Gastroesophageal sphincter (tissue), 4 donors: ENCODE measurements around the gene BRMS1. TPM values are rescaled to one million over a fixed set of nuclear protein-coding genes. Genes with fewer than 3 reads are reported as not detected.
"Not testable (repeated sequence)": the region's sequence is repeated elsewhere in the genome, so short reads cannot be mapped to it uniquely, and the experiment has no call there.

Source experiments
- ATAC-seq: fragments of 150-250 bp; one replicate; pipeline ENCODE4 v1.9.1; 2016; ENCODE audit warnings: mild to moderate bottlenecking, moderate library complexity
- H3K27ac ChIP-seq, 4 donors: fragments of 200-600 bp; sonication (generic) in 3 of 4; 1 replicate in 3 of 4; 2 replicates in 1 of 4; pipeline ENCODE4 v1.5.1; 2016 to 2019
- H3K27me3 ChIP-seq: fragments of 200-600 bp; sonication (generic); one replicate; pipeline ENCODE4 v1.5.1; 2019
- H3K36me3 ChIP-seq, 2 donors: fragments of 200-600 bp; sonication (generic); one replicate each; pipeline ENCODE4 v1.5.1; 2019; ENCODE audit warnings: control low read depth in 1 of 2
- H3K4me1 ChIP-seq, 3 donors: fragments of 200-600 bp; sonication (generic); 1 replicate in 2 of 3; 2 replicates in 1 of 3; pipeline ENCODE4 v1.5.1; 2016 to 2019; ENCODE audit warnings: control low read depth in 2 of 3
- H3K4me3 ChIP-seq, 2 donors: fragments of 200-600 bp; sonication (generic); one replicate each; pipeline ENCODE4 v1.5.1; 2019; ENCODE audit warnings: mild to moderate bottlenecking in 1 of 2, moderate library complexity in 1 of 2
- H3K9me3 ChIP-seq, 3 donors: fragments of 200-600 bp; sonication (generic); one replicate each; pipeline ENCODE4 v1.5.1; 2017 to 2019; ENCODE audit warnings: control low read depth in 2 of 3
- EP300 ChIP-seq: sonication (generic); formaldehyde crosslinking; IDR thresholded peaks from one replicate; pipeline ENCODE4 v1.6.1; 2017; ENCODE audit warnings: antibody characterized with exemption, mild to moderate bottlenecking
- POLR2A ChIP-seq, 2 donors: fragments of 450-650 bp; IDR thresholded peaks; one replicate each; pipeline ENCODE4 v1.6.1; 2017; ENCODE audit warnings: antibody characterized with exemption in 2 of 2, mild to moderate bottlenecking in 2 of 2, moderate library complexity in 1 of 2
- POLR2AphosphoS5 ChIP-seq: sonication (generic); formaldehyde crosslinking; IDR thresholded peaks from one replicate; pipeline ENCODE4 v1.6.1; 2017; ENCODE audit warnings: antibody characterized with exemption
- WGBS, 2 donors: methylation state at CpG; one replicate each; pipeline ENCODE4 v1.1.5; 2018; ENCODE audit warnings: low coverage in 1 of 2; 5-methylcytosine and 5-hydroxymethylcytosine counted together
- total RNA-seq, 4 donors: library from RNA; depleted of rRNA; stranded (reverse); fragments of >200 nt; gene quantifications; one replicate each; pipeline ENCODE4 v1.1.0, GENCODE V29; 2016
- TF ChIP-seq, protein P1 (sequence below), 4 experiments: fragments of 200-600 bp in 2 of 4; fragments of 450-650 bp in 2 of 4; sonication (generic) in 1 of 4; IDR thresholded peaks; one replicate each; pipeline ENCODE4 v1.5.1; 2017 to 2019; ENCODE audit warnings: antibody characterized with exemption in 4 of 4, mild to moderate bottlenecking in 2 of 4, moderate library complexity in 2 of 4

Gene BRMS1
- total RNA-seq, 4 donors from 2014 or later: 26.6 to 44.2 (median 35.5) TPM

DNA sequence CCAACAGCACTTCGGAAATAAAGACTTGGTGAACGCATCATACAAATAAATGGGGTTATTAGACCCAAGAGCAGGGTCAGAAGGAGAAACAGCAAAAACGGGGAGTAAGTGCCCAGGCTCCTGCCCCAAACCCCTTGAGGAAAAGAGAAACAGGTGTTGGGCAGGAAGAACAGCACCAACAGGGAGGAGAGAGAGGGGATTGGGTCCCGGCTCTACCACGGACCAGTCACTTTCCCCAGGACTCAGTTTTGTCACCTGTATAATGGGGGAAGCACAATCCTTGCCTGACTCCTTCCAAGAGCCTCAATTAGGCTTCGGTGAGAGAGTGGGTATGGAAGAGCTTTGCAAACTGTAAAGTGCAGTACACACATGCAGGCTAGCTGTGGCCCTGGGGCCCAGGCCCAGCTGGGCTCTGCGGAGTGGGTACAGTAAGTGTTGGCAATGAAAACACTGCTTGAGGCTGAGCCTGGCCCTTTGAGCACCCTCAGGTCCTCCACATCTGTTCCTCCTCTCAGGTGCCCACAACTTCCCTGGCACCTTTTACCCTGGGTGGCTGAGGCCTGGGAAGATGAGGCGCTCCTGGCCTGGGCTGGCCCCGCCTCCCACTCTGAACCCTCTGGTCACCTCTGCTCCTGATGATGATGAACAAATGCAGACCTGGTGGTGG lies 17.7 kb upstream of the BRMS1 start:
- TF ChIP-seq, protein P1, sequence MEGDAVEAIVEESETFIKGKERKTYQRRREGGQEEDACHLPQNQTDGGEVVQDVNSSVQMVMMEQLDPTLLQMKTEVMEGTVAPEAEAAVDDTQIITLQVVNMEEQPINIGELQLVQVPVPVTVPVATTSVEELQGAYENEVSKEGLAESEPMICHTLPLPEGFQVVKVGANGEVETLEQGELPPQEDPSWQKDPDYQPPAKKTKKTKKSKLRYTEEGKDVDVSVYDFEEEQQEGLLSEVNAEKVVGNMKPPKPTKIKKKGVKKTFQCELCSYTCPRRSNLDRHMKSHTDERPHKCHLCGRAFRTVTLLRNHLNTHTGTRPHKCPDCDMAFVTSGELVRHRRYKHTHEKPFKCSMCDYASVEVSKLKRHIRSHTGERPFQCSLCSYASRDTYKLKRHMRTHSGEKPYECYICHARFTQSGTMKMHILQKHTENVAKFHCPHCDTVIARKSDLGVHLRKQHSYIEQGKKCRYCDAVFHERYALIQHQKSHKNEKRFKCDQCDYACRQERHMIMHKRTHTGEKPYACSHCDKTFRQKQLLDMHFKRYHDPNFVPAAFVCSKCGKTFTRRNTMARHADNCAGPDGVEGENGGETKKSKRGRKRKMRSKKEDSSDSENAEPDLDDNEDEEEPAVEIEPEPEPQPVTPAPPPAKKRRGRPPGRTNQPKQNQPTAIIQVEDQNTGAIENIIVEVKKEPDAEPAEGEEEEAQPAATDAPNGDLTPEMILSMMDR (IDR thresholded peaks at IDR 0.05): no peak
- no peak for TF ChIP-seq POLR2AphosphoS5
- Histone ChIP-seq H3K4me3 (no peak overlapping the region), H3K36me3 (no peaks in the 10 kb centered on the region), H3K4me1 (no peaks in the 10 kb centered on the region), H3K9me3 (no peaks in the 10 kb centered on the region), H3K27ac (no peak overlapping the region), H3K27me3 (no peaks in the 10 kb centered on the region)
- ATAC-seq: no peak
- 75 to 92% methylated on average over 2 to 4 of the region's 9 CpGs for WGBS, 2 donors

DNA sequence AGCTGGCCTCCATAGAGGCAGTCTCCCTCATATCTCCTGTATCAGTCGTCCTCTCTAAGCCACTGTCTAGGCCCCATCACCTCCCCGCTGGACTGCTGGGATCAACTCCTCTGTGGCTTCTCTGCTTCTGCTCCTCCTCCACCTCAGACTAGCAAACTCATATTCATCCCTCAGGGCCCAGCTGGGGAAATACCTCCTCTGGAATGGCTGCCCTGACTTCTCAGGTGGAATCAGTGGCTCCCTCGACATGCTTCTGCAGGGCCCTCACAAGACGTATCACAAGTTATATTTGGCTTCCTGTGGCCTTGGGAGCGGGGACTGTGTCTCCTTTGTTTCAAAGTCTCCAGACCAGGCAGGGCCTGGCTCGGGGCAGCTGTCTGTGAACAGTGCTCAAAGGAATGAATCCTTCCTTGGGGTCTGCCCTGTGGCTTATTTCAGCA lies 16.6 kb upstream of the BRMS1 start:
- no peaks in the 10 kb centered on the region for H3K9me3 ChIP-seq
- H3K36me3 ChIP-seq: no peaks in the 10 kb centered on the region
- H3K27me3 ChIP-seq: no peaks in the 10 kb centered on the region
- no peak overlapping the region for H3K4me3 ChIP-seq
- ATAC-seq: no peak
- TF ChIP-seq, protein P1 (IDR thresholded peaks at IDR 0.05): no peak
- TF ChIP-seq EP300 (no peak), POLR2A (IDR thresholded peaks at IDR 0.05) (no peak), POLR2AphosphoS5 (no peak)
- H3K4me1 ChIP-seq: no peaks in the 10 kb centered on the region
- no peak overlapping the region for H3K27ac ChIP-seq
- 88% methylated on average over 3 of the region's 6 CpGs; no CpG with 5 or more reads in 1 of the 2 donors for WGBS, 2 donors

DNA sequence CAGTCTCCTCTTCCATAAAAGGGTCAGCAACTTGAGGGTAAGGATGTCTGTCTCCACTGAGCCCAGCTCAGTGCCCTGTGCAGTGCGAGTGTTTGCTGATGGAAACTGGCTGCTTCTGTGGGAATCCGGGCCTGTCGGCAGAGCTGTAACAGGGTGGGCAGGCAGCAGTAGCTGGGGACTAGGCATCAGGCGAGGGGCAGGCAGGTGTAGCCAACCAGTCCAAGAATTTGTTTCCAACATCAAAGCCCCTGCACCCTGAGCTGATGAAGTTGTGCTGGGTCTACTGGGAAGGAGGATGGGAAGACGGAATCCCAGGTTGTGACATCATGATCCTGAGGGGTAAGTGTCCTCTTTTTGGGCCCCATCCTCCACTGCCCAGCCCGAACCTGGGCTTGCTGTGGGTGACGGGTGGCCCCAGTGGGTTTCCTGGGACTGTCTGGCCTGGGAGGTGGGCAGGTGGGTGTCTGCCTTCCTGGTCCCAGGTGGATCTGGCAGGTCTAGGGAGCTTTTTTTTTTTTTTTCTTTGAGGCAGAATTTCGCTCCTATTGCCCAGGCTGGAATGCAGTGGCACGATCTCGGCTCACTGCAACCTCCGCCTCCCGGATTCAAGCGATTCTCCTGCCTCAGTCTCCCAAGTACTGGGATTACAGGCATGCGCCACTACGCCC lies 15.6 kb upstream of the BRMS1 start:
- Histone ChIP-seq H3K27me3 (no peaks in the 10 kb centered on the region), H3K4me1 (no peaks in the 10 kb centered on the region), H3K9me3 (no peaks in the 10 kb centered on the region), H3K4me3 (no peak overlapping the region), H3K36me3 (no peaks in the 10 kb centered on the region), H3K27ac (no peak overlapping the region)
- TF ChIP-seq POLR2A (IDR thresholded peaks at IDR 0.05) (no peak), POLR2AphosphoS5 (no peak), EP300 (no peak)
- TF ChIP-seq, protein P1 (IDR thresholded peaks at IDR 0.05): no peak
- ATAC-seq: no peak
- WGBS, 2 donors: 84 to 100% methylated on average over 2 to 8 of the region's 15 CpGs

DNA sequence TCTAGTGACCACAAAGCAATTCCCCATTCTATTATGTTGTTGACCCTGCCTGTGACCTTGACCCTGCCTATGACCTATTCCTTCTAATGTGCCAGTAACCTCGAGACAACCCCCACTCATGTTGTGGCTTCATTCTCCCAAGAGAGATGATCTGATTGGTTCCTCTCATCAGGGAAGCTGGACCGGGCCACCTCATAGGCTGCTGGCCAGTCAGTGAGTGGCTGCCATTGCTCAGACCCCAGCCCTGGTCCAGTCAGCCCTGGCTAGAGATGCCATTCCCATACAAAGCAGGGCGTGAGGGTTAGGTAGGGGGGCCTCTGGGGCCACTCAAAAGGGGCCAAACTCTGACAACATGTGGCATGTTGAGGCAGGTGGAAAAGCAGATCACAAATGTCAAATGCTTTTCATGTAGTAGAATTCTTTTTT lies 14.8 kb upstream of the BRMS1 start:
- Histone ChIP-seq H3K4me3 (no peak overlapping the region), H3K4me1 (no peaks in the 10 kb centered on the region), H3K36me3 (no peaks in the 10 kb centered on the region), H3K27me3 (no peaks in the 10 kb centered on the region), H3K27ac (no peak overlapping the region), H3K9me3 (no peaks in the 10 kb centered on the region)
- TF ChIP-seq POLR2A (IDR thresholded peaks at IDR 0.05) (no peak), POLR2AphosphoS5 (no peak), EP300 (no peak)
- TF ChIP-seq, protein P1 (IDR thresholded peaks at IDR 0.05): no peak
- no peak for ATAC-seq
- 40% methylated on average over 3 of the region's 3 CpGs; no CpG with 5 or more reads in 1 of the 2 donors for WGBS, 2 donors

DNA sequence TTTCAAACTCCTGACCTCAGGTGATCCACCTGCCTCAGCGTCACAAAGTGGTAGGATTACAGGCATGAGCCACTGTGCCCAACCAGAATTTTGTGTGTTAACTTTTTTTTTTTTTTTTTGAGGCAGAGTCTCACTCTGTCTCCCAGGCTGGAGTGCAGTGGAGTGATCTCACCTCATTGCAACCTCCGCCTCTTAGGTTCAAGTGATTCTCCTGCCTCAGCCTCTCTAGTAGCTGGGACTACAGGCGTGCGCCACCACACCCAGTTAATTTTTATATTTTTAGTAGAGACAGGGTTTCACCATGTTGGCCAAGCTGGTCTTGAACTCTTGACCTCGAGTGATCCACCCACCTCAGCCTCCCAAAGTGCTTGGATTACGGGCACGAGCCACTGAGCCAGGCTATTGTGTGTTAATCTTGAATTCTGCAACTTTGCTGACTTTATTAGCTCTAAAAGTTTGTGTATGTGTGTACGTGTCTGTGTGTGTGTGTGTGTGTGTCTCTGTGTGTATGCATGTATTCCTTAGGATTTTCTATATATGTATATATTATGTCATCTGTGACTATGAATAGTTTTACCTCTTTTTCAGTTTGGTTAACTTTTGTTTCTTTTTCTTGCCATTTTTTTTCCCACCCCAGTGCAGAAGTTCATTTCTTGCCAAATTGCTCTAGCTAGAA lies 5.8 kb upstream of the BRMS1 start:
- WGBS, 2 donors: 91 to 100% methylated on average over 3 to 7 of the region's 8 CpGs
- ATAC-seq: not testable (repeated sequence)
- peaks cover 0 to 25% (median 13%) of the 10 kb centered on the region in 3 donors for H3K4me1 ChIP-seq

More for the DNA sequence above, 5.8 kb upstream of the BRMS1 start:
- H3K4me3 ChIP-seq, H3K27ac ChIP-seq, H3K36me3 ChIP-seq, H3K9me3 ChIP-seq, H3K27me3 ChIP-seq: not testable (repeated sequence)
